Upper lobe of left lung (tissue), 6 donors: Measurements from ENCODE around the gene CCSER2. TPM values are rescaled to one million over a fixed set of nuclear protein-coding genes. Genes with fewer than 3 reads are reported as not detected.

Source experiments
- ATAC-seq, 2 donors: fragments of 200-7000 bp; cut with Tn5 transposase; one replicate each; pipeline ENCODE4 v1.9.1; 2022; ENCODE audit warnings: mild to moderate bottlenecking in 2 of 2, moderate library complexity in 2 of 2; ENCODE audit not compliant: low FRiP score in 2 of 2
- DNase-seq, 2 donors: peaks; one replicate each; pipeline ENCODE4 v3.0.0-alpha.2; 2019 to 2020
- H3K27ac ChIP-seq, 4 donors: fragments of 200-600 bp; sonication (generic); one replicate each; pipeline ENCODE4 v1.5.1; 2016 to 2019
- H3K27me3 ChIP-seq, 4 donors: fragments of 200-600 bp; sonication (generic); one replicate each; pipeline ENCODE4 v1.5.1; 2017 to 2019
- H3K36me3 ChIP-seq, 4 donors: fragments of 200-600 bp; sonication (generic); one replicate each; pipeline ENCODE4 v1.5.1; 2016 to 2019
- H3K4me1 ChIP-seq, 4 donors: fragments of 200-600 bp; sonication (generic); one replicate each; pipeline ENCODE4 v1.5.1; 2018 to 2019
- H3K4me3 ChIP-seq, 4 donors: fragments of 200-600 bp; sonication (generic); one replicate each; pipeline ENCODE4 v1.5.1; 2017 to 2019; ENCODE audit warnings: mild to moderate bottlenecking in 2 of 4, moderate library complexity in 1 of 4
- H3K9me3 ChIP-seq, 4 donors: fragments of 200-600 bp; sonication (generic); one replicate each; pipeline ENCODE4 v1.5.1; 2018 to 2019
- CTCF ChIP-seq, 6 experiments: fragments of 450-650 bp in 4 of 6; fragments of 200-600 bp in 2 of 6; sonication (generic) in 2 of 6; IDR thresholded peaks; one replicate each; pipeline ENCODE4 v1.5.1; 2016 to 2019; ENCODE audit warnings: antibody characterized with exemption in 6 of 6
- EP300 ChIP-seq, 4 donors: sonication (generic); formaldehyde crosslinking; IDR thresholded peaks; one replicate each; pipeline ENCODE4 v1.5.1; 2017; ENCODE audit warnings: antibody characterized with exemption in 4 of 4, control low read depth in 2 of 4
- POLR2A ChIP-seq, 4 donors: fragments of 450-650 bp; IDR thresholded peaks; one replicate each; pipeline ENCODE4 v1.5.1; 2016 to 2017; ENCODE audit warnings: antibody characterized with exemption in 4 of 4, mild to moderate bottlenecking in 2 of 4
- POLR2AphosphoS5 ChIP-seq, 2 donors: sonication (generic); formaldehyde crosslinking; IDR thresholded peaks; one replicate each; pipeline ENCODE4 v1.5.1; 2017; ENCODE audit warnings: antibody characterized with exemption in 2 of 2
- WGBS, 2 donors: methylation state at CpG; one replicate each; pipeline ENCODE4 v1.1.5; 2017 to 2018; 5-methylcytosine and 5-hydroxymethylcytosine counted together
- total RNA-seq, 6 donors: library from RNA; depleted of rRNA in 4 of 6; stranded (reverse); fragments of >200 nt in 4 of 6; gene quantifications; one replicate each; pipeline versions ENCODE4 v1.1.0 to v1.2.1, GENCODE V29; 2016 to 2021
- donor health status: DM: no; HTN: no; CAD: no; lungs with moderate emphysema.
- donor health status: DM: no; HTN: yes; CAD: no; lungs with severe emphysema.

CCSER2 gene
- total RNA-seq, 6 donors from 2014 or later: 28.7 to 78.9 (median 52.6) TPM

GRCh38 chr10:84294766-84295447 is 33.5 kb upstream of the CCSER2 start:
- ATAC-seq (no peak), DNase-seq (no peak)
- Histone ChIP-seq H3K4me3 (no peak overlapping the region), H3K9me3 (no peaks in the 10 kb centered on the region), H3K4me1 (peaks cover 0 to 20% (median 4%) of the 10 kb centered on the region in 4 donors), H3K27me3 (no peaks in the 10 kb centered on the region), H3K27ac (peak overlapping the region; percentile 40 to 76 (median 65)), H3K36me3 (no peaks in the 10 kb centered on the region)
- TF ChIP-seq EP300 (IDR thresholded peaks at IDR 0.05) (no peak), POLR2A (IDR thresholded peaks at IDR 0.05) (no peak), CTCF (IDR thresholded peaks at IDR 0.05) (no peak), POLR2AphosphoS5 (IDR thresholded peaks at IDR 0.05) (no peak)
- 75 to 91% methylated on average over 1 of the region's 1 CpG for WGBS, 2 donors

DNA sequence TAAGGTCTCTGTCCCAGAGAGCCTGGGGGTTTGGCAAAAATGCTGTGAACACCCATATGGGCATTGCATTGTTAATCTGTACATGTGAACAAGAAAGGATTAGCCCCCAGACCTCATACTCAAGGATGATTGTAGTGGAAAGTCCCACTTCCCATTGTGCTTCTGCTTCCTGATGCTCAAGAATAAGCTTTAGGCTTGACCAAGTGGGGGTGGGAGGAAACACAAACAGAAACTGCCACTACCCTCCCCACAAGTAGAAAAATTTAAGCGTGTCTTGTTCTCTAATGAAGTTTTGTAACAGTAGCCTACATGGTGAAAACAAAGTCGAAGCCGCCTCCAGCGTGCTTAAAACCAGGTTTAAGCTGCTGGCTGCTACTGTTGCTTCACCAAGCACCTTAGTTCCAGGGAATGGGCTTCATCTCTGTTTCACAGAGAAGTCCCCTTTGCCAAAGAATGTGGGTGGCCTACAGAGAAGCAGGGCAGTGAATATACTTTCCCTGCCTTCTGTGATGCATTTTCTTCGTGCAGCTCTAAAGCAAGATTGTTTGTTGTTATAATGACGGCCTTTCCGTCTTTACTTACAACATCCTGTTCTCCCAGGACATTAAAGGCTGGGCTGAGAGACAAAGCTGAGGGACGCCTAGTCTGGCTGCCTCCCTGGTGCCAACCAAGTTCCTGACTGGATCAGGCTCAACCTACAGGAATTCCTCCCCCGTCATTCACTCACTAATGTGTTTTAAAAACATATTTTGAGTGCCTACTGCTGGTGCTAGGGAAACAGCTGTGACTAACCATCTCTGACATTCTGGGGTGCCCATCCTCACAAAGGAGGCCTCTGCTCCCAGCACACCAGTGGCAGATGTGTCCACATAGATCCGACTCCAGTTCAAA is 32.1 kb upstream of the CCSER2 start:
- WGBS, 2 donors: 47 to 55% methylated on average over 10 of the region's 10 CpGs
- peak; percentile 36 to 54 for TF ChIP-seq POLR2AphosphoS5 (IDR thresholded peaks at IDR 0.05)
- TF ChIP-seq EP300 (IDR thresholded peaks at IDR 0.05): peak in 2 of 4 donors; percentile 18 to 56
- no peak for TF ChIP-seq POLR2A (IDR thresholded peaks at IDR 0.05)
- Histone ChIP-seq H3K9me3 (no peaks in the 10 kb centered on the region), H3K36me3 (no peaks in the 10 kb centered on the region), H3K27me3 (no peaks in the 10 kb centered on the region), H3K4me1 (peaks cover 0 to 20% (median 4%) of the 10 kb centered on the region in 4 donors), H3K4me3 (no peak overlapping the region), H3K27ac (peak overlapping the region; percentile 40 to 76 (median 65))
- ATAC-seq: peak in 1 of 2 donors; percentile 23
- DNase-seq: no peak

GRCh38 chr10:84298057-84298456 is 30.3 kb upstream of the CCSER2 start:
- DNase-seq (no peak), ATAC-seq (no peak)
- no peak for TF ChIP-seq POLR2AphosphoS5 (IDR thresholded peaks at IDR 0.05)
- no peak for TF ChIP-seq POLR2A (IDR thresholded peaks at IDR 0.05)
- TF ChIP-seq CTCF (IDR thresholded peaks at IDR 0.05): no peak
- TF ChIP-seq EP300 (IDR thresholded peaks at IDR 0.05): no peak
- no peaks in the 10 kb centered on the region for H3K27me3 ChIP-seq
- WGBS, 2 donors: 72 to 87% methylated on average over 3 of the region's 3 CpGs
- H3K27ac ChIP-seq: no peak overlapping the region
- no peaks in the 10 kb centered on the region for H3K9me3 ChIP-seq
- no peaks in the 10 kb centered on the region for H3K36me3 ChIP-seq
- H3K4me3 ChIP-seq: no peak overlapping the region
- peaks cover 0 to 20% (median 4%) of the 10 kb centered on the region in 4 donors for H3K4me1 ChIP-seq

GRCh38 chr10:84302223-84302622 is 26.2 kb upstream of the CCSER2 start:
- Histone ChIP-seq H3K9me3 (no peaks in the 10 kb centered on the region), H3K4me1 (peaks cover 0 to under 1% (median 0%) of the 10 kb centered on the region in 4 donors), H3K4me3 (no peak overlapping the region), H3K27ac (no peak overlapping the region), H3K36me3 (no peaks in the 10 kb centered on the region), H3K27me3 (no peaks in the 10 kb centered on the region)
- ATAC-seq (peak in 1 of 2 donors; percentile 39), DNase-seq (no peak)
- TF ChIP-seq CTCF (IDR thresholded peaks at IDR 0.05): no peak
- TF ChIP-seq EP300 (IDR thresholded peaks at IDR 0.05): no peak
- TF ChIP-seq POLR2AphosphoS5 (IDR thresholded peaks at IDR 0.05): no peak
- no peak for TF ChIP-seq POLR2A (IDR thresholded peaks at IDR 0.05)
- 86 to 91% methylated on average over 2 of the region's 2 CpGs for WGBS, 2 donors

- Histone ChIP-seq H3K27me3 (no peaks in the 10 kb centered on the region), H3K4me1 (peaks cover 13 to 19% (median 17%) of the 10 kb centered on the region in 4 donors), H3K9me3 (no peaks in the 10 kb centered on the region), H3K27ac (peak overlapping the region in 2 of 4 donors; percentile 26 to 72), H3K4me3 (no peak overlapping the region), H3K36me3 (no peaks in the 10 kb centered on the region)
- ATAC-seq (no peak), DNase-seq (no peak)
- WGBS, 2 donors: 83% methylated on average over 4 of the region's 4 CpGs
- no peak for TF ChIP-seq POLR2AphosphoS5 (IDR thresholded peaks at IDR 0.05)
- TF ChIP-seq CTCF (IDR thresholded peaks at IDR 0.05): no peak
- no peak for TF ChIP-seq POLR2A (IDR thresholded peaks at IDR 0.05)
- TF ChIP-seq EP300 (IDR thresholded peaks at IDR 0.05): no peak
Measured at GRCh38 chr10:84306751-84307384, 21.5 kb upstream of the CCSER2 start.
